ENCODE measurements around the gene MTHFD1L. TPM values are rescaled to one million over a fixed set of nuclear protein-coding genes. Genes with fewer than 3 reads are reported as not detected.

MTHFD1L gene
- total and polyA plus RNA-seq, 11 donors: 1.1 to 13.2 (median 4.2) TPM

DNA sequence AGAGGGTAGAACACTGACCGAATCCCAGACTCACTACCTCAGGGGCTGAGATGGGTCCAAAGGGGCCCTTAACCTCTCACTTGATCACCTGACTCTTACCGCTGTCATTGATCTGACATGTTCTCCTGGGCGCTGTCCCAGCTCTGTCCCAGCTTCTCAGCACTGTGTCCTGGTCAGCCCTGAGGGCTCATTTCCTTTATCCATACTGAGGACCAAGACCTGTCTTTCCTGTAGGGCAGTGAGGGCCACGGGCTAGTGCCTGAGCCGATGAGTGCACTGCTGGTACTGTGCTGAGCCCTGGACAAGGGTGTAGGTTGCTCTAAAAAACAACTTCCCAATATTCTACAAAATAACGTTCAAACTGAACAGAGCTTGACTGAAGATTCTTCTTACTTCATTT lies 131.5 kb downstream of the MTHFD1L start:
- DNase-seq: no peak
- Histone ChIP-seq H3K9me3 (no peaks in the 10 kb centered on the region), H3K36me3 (no peaks in the 10 kb centered on the region), H3K4me1 (peaks cover 0 to 7% (median 0%) of the 10 kb centered on the region in 12 donors), H3K4me3 (no peak overlapping the region), H3K27ac (no peak overlapping the region), H3K27me3 (no peaks in the 10 kb centered on the region)
- TF ChIP-seq, protein P1, sequence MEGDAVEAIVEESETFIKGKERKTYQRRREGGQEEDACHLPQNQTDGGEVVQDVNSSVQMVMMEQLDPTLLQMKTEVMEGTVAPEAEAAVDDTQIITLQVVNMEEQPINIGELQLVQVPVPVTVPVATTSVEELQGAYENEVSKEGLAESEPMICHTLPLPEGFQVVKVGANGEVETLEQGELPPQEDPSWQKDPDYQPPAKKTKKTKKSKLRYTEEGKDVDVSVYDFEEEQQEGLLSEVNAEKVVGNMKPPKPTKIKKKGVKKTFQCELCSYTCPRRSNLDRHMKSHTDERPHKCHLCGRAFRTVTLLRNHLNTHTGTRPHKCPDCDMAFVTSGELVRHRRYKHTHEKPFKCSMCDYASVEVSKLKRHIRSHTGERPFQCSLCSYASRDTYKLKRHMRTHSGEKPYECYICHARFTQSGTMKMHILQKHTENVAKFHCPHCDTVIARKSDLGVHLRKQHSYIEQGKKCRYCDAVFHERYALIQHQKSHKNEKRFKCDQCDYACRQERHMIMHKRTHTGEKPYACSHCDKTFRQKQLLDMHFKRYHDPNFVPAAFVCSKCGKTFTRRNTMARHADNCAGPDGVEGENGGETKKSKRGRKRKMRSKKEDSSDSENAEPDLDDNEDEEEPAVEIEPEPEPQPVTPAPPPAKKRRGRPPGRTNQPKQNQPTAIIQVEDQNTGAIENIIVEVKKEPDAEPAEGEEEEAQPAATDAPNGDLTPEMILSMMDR (IDR thresholded peaks at IDR 0.05): no peak
- TF ChIP-seq POLR2A (IDR thresholded peaks at IDR 0.05): no peak
- no peak for ATAC-seq
- intact Hi-C loops (cut with DNase I): no loop called here
- 92 to 96% (median 95%) methylated on average over 6 of the region's 6 CpGs for WGBS, 4 donors

DNA sequence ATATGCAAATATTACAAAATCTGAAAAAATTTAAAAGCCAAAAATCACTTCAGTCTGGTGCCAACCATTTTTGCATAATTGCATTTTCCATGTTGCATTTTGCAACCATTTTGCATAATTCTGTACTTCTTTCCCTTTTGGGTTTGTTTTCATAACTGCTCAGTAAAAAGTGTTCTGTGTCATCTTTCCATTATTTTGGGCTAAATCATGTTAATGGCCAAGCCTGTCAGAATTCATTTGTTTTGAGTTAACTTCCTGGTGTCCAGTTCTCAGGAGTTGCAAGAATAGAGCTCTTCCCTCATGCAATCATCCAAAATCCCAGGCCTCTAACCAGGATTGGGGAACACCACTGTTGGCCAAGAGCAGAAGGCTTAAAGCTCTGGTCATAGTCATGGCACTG lies 133.6 kb downstream of the MTHFD1L start:
- TF ChIP-seq, protein P1 (IDR thresholded peaks at IDR 0.05): no peak
- TF ChIP-seq POLR2A (IDR thresholded peaks at IDR 0.05): no peak
- no peaks in the 10 kb centered on the region for H3K36me3 ChIP-seq
- H3K27ac ChIP-seq: no peak overlapping the region
- no peaks in the 10 kb centered on the region for H3K9me3 ChIP-seq
- H3K4me3 ChIP-seq: no peak overlapping the region
- peaks cover 0 to 13% (median under 1%) of the 10 kb centered on the region in 12 donors for H3K4me1 ChIP-seq
- intact Hi-C loops (cut with DNase I): no loop called here
- no peaks in the 10 kb centered on the region for H3K27me3 ChIP-seq
- no peak for ATAC-seq
- no peak for DNase-seq

- Histone ChIP-seq H3K27me3 (no peaks in the 10 kb centered on the region), H3K4me1 (peaks cover 0 to 18% (median 2%) of the 10 kb centered on the region in 12 donors), H3K36me3 (no peaks in the 10 kb centered on the region), H3K4me3 (no peak overlapping the region), H3K27ac (no peak overlapping the region), H3K9me3 (no peaks in the 10 kb centered on the region)
- 91 to 95% (median 93%) methylated on average over 6 of the region's 6 CpGs for WGBS, 4 donors
- intact Hi-C loops (cut with DNase I): no loop called here
- ATAC-seq: no peak
- no peak for DNase-seq
- TF ChIP-seq POLR2A (IDR thresholded peaks at IDR 0.05): no peak
- TF ChIP-seq, protein P1 (IDR thresholded peaks at IDR 0.05): no peak
These were observed 134.1 kb downstream of the MTHFD1L start for GRCh38 chr6:150999576-150999975.

GRCh38 chr6:151001387-151002056 lies 136.0 kb downstream of the MTHFD1L start:
- no peak for TF ChIP-seq POLR2A (IDR thresholded peaks at IDR 0.05)
- TF ChIP-seq, protein P1 (IDR thresholded peaks at IDR 0.05): no peak
- Histone ChIP-seq H3K4me1 (peaks cover 0 to 33% (median 9%) of the 10 kb centered on the region in 12 donors), H3K27ac (no peak overlapping the region), H3K9me3 (no peaks in the 10 kb centered on the region), H3K4me3 (no peak overlapping the region), H3K36me3 (no peaks in the 10 kb centered on the region), H3K27me3 (no peaks in the 10 kb centered on the region)
- WGBS, 4 donors: 91 to 94% (median 92%) methylated on average over 5 of the region's 5 CpGs
- no peak for DNase-seq
- intact Hi-C loops (cut with DNase I): no loop called here
- ATAC-seq: no peak
